Stimulated activated CD4-positive, alpha-beta T cell treated with anti-CD3 and anti-CD28 coated beads, Interleukin-1b, Interleukin-23, amount 100 ng/mL, for 4 hours (primary cell): ENCODE results near the gene OR6K3.

Experiments
- DNase-seq, 2 donors: peaks; one replicate each; pipeline ENCODE4 v3.0.0-alpha.2; 2020; ENCODE audit warnings: low read depth in 2 of 2

OR6K3 gene

DNA sequence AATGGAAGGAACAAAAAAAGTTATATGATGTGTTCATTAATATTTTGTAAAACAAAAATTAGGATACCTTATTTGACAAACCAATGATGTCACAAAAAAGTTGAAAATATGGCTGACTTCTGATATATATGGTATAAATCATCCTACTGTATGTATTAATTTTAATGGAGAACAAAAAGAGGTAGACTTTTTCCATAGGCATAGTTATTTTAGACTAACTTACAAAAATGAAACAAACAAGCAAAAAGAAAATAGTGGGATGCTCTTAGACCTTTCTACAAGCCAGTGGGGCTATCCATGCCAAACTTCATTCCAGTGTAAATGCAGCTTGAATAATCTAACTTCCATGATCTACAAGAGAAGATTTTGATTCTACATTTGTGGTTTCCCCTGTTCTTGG is 33.5 kb downstream of the OR6K3 start:
- no peak for DNase-seq

DNA sequence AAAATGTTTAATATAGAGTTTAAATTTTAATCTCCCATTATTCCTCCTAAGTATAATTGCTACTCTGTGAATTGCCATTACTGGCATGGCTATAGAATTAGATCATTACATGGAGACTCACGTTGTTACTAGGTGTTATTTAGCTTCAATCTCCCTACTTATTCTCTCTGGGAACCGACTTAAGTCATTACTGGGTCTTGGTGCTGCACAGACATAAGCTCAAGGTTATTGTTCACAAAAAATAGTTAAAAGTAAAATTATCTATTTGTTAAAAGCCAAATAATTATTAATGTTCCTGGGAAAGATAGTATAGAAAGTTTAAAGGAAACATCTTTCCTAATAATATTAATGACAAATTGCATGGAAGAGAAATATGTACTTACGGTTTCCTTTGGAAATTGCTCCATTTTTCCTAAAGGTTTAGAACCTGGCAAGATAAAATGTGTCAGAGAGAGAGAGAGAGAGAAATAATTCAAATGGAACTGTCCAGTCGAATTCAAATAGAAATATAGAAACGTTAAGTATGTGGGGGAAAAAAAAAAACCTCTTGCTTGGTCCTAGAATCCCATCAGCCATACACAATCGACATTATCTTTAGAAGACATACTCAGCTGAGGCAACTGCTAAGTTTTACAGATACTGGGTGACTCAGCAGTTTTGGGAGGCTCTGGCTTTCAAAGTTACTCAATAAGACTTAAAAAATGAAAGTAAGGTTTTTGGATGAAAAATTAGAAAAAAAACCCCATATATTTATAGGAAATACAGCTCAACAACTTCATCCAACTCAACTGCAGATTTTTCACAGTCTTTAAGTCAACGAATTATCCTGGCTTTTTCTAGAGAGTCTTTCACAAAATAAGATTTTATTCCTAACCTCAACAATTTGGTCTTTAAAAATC is 34.2 kb downstream of the OR6K3 start, which contains the start of gene SPTA1:
Gene SPTA1 (minus strand): TSS at position 605 of the 899 bp plus-strand sequence. CDS start 198 bp downstream, at position 407.
- no peak for DNase-seq

GRCh38 chr1:158685085-158685484 is 35.4 kb downstream of the OR6K3 start:
- DNase-seq = no peak

GRCh38 chr1:158681606-158682005 is 38.9 kb downstream of the OR6K3 start:
- no peak for DNase-seq

GRCh38 chr1:158679289-158679688 is 41.2 kb downstream of the OR6K3 start:
- DNase-seq = no peak

GRCh38 chr1:158675563-158676323 is 44.8 kb downstream of the OR6K3 start:
- DNase-seq = no peak

GRCh38 chr1:158674302-158674701 is 46.2 kb downstream of the OR6K3 start:
- DNase-seq = no peak
